Activated B cell treated with CpG ODN at 0.5 μM for 24 hours (primary cell): Measurements from ENCODE around the gene MPRIP. TPM values are rescaled to one million over a fixed set of nuclear protein-coding genes. Genes with fewer than 3 reads are reported as not detected.

Experiments
- ATAC-seq: fragments of 200-7000 bp; cut with Tn5 transposase; one replicate; pipeline ENCODE4 v1.10.0; 2021; ENCODE audit warnings: low read depth, mild to moderate bottlenecking, moderate library complexity
- CTCF ChIA-PET: fragments of 350-600 bp; sonication (Branson Sonifier 250); formaldehyde crosslinking; loops from one replicate; lab custom pipeline; 2021; ENCODE audit warnings: antibody characterized with exemption; lab: Charles Lee
- POLR2A ChIA-PET: fragments of 350-600 bp; sonication (Branson Sonifier 250); formaldehyde crosslinking; loops from one replicate; lab custom pipeline; 2021; ENCODE audit warnings: antibody characterized with exemption; lab: Charles Lee
- DNase-seq: peaks from one replicate; pipeline ENCODE4 v3.0.0; 2022
- H3K27ac Mint-ChIP-seq: one replicate; pipeline ENCODE4 v1.8.0; 2020; ENCODE audit warnings: mixed read lengths
- H3K27me3 Mint-ChIP-seq: one replicate; pipeline ENCODE4 v1.8.0; 2021; ENCODE audit warnings: mixed read lengths
- H3K36me3 Mint-ChIP-seq: one replicate; pipeline ENCODE4 v1.8.0; 2021; ENCODE audit warnings: low read depth, mixed read lengths
- H3K4me1 Mint-ChIP-seq: one replicate; pipeline ENCODE4 v1.8.0; 2021; ENCODE audit warnings: mixed read lengths
- H3K4me3 Mint-ChIP-seq: one replicate; pipeline ENCODE4 v1.8.0; 2020; ENCODE audit warnings: mild to moderate bottlenecking, mixed read lengths
- H3K9me3 Mint-ChIP-seq: one replicate; pipeline ENCODE4 v1.8.0; 2020; ENCODE audit warnings: mixed read lengths
- CTCF ChIP-seq: fragments of 200-600 bp; IDR thresholded peaks from one replicate; pipeline ENCODE4 v1.8.0; 2022; ENCODE audit warnings: antibody characterized with exemption, mild to moderate bottlenecking
- intact Hi-C: fragments of 100-400 bp; cut with micrococcal nuclease; formaldehyde crosslinking; loops from one replicate; pipeline ENCODE4 v1.15.1; 2024
- total RNA-seq: library from RNA; stranded (reverse); gene quantifications from 2 replicates; pipeline ENCODE4 v1.2.3, GENCODE V29; 2022

The MPRIP gene
- total RNA-seq, 1 donor from 2014 or later = 231 TPM

- no peaks in the 10 kb centered on the region for H3K9me3 Mint-ChIP-seq
- intact Hi-C loops = no loop called here
- no peak overlapping the region for H3K4me3 Mint-ChIP-seq
- no peak overlapping the region for H3K27ac Mint-ChIP-seq
- CTCF ChIA-PET = no interaction called here
- no peaks in the 10 kb centered on the region for H3K27me3 Mint-ChIP-seq
- POLR2A ChIA-PET = no interaction called here
- DNase-seq = no peak
- H3K36me3 Mint-ChIP-seq = no peaks in the 10 kb centered on the region
- peaks cover 34% of the 10 kb centered on the region for H3K4me1 Mint-ChIP-seq
- ATAC-seq = no peak
- no peak for TF ChIP-seq CTCF
These were observed 10.0 kb upstream of the MPRIP start for GRCh38 chr17:17032131-17032692.

DNA sequence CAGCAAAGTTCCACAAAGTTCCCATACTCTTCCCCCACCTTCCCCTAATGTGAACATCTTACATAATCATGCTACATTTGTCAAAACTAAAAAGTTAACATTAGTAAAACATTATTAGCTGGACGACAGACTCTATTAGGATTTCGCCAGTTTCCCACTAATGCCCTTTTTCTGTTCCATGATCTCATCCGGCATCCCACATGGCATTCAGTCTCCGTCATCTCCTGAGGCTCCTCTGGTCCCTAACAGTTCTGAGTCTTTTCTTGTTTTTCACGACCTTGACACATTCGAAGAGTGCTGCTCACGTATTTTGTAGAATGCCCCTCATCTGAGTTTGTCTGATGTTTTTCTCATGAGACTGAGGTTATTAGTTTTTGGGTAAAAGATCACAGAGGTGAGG, 8.8 kb upstream of the MPRIP start:
- POLR2A ChIA-PET = no interaction called here
- Mint-ChIP-seq H3K27me3 (no peaks in the 10 kb centered on the region), H3K4me3 (no peak overlapping the region), H3K27ac (no peak overlapping the region), H3K36me3 (no peaks in the 10 kb centered on the region), H3K4me1 (peaks cover 31% of the 10 kb centered on the region), H3K9me3 (no peaks in the 10 kb centered on the region)
- intact Hi-C loops = no loop called here
- DNase-seq (no peak), ATAC-seq (no peak)
- no peak for TF ChIP-seq CTCF
- CTCF ChIA-PET = no interaction called here

- no peaks in the 10 kb centered on the region for H3K36me3 Mint-ChIP-seq
- DNase-seq = no peak
- POLR2A ChIA-PET = no interaction called here
These were observed 8.2 kb upstream of the MPRIP start for GRCh38 chr17:17034026-17034425.

DNA sequence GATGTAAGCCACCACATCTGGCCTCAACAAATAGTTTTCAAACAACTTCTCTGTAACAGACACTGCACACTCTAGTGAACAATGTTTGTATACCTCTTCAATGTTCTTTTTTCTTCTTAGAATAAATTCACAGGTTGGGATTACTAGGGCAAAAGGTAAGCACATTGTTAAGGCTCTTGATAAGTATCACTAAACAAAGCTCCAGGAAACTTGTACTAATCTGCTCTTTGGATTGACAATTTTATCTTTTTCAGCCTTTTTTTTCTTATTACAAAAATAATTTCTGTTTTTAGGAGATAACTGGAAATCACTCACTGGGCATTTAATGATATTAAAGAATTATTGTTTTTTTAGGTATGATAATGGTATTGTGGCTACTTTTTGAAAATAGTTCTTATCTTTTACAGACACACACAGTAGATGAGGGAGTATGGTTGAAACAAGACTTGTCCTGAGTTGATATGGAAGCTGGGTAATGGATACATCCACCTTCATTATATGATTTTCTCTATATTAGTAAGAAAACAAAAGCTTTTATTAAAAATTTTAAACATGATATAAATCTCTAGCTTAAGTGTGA, 7.7 kb upstream of the MPRIP start:
- CTCF ChIA-PET = no interaction called here
- no peak for TF ChIP-seq CTCF

More at GRCh38 chr17:17034026-17034425, 8.2 kb upstream of the MPRIP start:
- Mint-ChIP-seq H3K27ac (no peak overlapping the region), H3K4me1 (peaks cover 26% of the 10 kb centered on the region), H3K4me3 (no peak overlapping the region), H3K9me3 (no peaks in the 10 kb centered on the region), H3K27me3 (no peaks in the 10 kb centered on the region)
- CTCF ChIA-PET = no interaction called here
- intact Hi-C loops = no loop called here
- no peak for TF ChIP-seq CTCF
- ATAC-seq = no peak

DNA sequence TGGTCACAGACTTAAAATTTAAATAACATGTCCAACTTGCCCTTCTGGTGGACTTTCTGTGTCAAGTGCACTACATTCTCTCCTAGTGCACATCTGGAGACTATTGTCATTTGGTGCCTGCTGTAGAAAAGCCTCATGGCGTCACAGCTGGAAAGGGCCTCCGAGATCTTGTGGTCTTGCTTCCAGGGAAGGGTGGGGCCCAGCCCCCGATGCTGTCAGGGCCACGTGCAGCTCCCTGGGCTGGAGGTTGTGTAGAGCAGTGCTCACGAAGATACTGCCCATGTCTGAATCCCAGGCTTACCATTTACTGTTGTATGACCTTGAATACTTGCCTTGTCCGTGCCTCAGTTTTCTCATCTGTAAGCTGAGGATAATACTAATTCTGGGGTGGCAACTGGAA, 6.8 kb upstream of the MPRIP start:
- no peak for ATAC-seq
- CTCF ChIA-PET = no interaction called here
- no peak for TF ChIP-seq CTCF
- no peaks in the 10 kb centered on the region for H3K36me3 Mint-ChIP-seq
- H3K4me3 Mint-ChIP-seq = no peak overlapping the region
- POLR2A ChIA-PET = interaction anchor here (2.4 kb wide), 1 partner anchor 10 kb away, joined by 22 read pairs; no protein-coding TSS in a partner anchor
- intact Hi-C loops = no loop called here
- H3K27me3 Mint-ChIP-seq = no peaks in the 10 kb centered on the region
- no peak for DNase-seq
- H3K9me3 Mint-ChIP-seq = no peaks in the 10 kb centered on the region
- no peak overlapping the region for H3K27ac Mint-ChIP-seq
- H3K4me1 Mint-ChIP-seq = peaks cover 15% of the 10 kb centered on the region

More for the DNA sequence above, 7.7 kb upstream of the MPRIP start:
- POLR2A ChIA-PET = no interaction called here
- ATAC-seq (no peak), DNase-seq (no peak)
- Mint-ChIP-seq H3K9me3 (no peaks in the 10 kb centered on the region), H3K36me3 (no peaks in the 10 kb centered on the region), H3K27me3 (no peaks in the 10 kb centered on the region), H3K27ac (no peak overlapping the region), H3K4me3 (no peak overlapping the region), H3K4me1 (peaks cover 20% of the 10 kb centered on the region)
- intact Hi-C loops = no loop called here
